HUDEP-2 (cell line): ENCODE data around the gene MTERF4.

Source experiments
- DNase-seq, 76 experiments: peaks; one replicate each; lab custom pipeline; 2025; ENCODE audit not compliant: unreplicated experiment in 76 of 76; lab: John Stamatoyannopoulos, UW

MTERF4 gene

DNA sequence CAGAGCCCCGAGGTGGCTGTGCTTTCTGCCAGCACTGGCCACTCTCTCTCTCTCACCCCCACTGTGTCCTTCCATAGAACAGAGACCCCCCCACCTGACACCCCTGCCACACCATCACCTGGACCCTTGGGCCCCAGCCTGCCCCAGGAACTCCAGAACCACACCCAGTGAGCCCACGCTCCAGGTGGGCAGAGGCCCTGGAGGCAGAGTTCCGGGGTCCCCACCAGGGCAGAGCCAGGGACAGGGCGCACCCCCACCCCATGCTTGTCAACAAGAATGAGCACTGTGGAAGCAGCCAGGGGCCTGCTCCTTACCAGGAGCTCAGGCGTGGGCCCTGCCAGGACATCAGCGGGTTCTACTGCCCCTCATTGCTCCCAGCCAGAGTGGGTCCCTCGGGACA, 32.6 kb upstream of the MTERF4 start:
- DNase-seq: no peak

DNA sequence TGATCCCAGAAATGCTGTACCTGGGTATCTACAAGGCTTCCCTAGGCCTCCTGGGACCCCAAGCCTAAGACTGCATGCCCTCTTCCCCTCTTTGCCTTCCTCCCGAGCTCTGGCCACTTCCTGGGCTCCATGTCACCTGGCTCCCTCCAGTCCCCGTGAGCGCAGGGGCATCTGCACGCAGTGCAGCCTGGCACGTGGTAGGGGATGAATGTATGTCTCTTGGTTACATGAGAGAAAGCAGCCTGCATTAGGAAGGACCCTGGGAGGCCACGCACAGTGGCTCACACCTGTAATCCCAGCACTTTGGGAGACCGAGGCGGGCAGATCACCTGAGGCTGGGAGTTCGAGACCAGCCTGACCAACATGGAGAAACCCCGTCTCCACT, 31.3 kb upstream of the MTERF4 start:
- DNase-seq: no peak

DNA sequence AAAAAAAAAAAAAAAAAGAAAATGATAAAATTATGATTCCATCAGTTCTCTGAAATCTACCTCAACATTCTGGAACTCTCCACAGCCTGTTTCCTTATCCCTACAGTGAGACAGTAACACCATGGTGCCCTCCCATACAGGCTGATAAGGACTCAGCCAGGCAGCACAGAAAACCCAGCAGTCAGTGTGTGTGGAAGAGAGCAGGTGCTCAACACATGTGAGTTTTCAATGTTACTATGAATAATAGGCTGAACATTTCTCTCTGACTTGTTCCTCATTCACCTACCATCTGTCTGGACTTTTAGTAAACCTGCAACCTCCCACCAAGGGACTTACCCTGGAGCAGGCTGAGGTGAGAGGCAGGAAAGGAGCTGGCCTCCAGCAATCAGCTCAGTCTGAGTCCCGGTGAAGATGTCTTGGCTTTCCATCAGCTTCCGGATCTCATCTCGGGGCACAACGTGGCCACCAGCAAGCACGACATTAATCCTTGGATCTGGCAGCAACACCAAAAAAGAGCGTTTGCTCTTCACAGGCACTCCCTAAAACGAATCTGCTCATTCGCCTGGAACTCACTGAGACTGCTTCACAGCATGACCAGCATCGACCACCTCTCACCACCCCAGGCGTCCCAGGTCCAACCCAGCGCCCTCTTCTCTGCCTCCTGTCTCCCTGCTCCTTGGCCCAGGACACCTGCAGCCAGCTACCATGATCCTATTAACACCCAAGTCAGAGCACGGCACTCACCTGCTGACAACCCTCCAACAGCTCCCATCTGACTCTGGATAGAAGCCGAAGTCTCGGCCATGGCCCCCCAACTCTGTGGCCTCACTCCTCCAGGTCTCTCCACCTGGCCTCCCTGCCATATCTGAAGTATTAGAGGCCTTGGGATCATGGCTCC, 30.7 kb upstream of the MTERF4 start:
- peak in 6 of 76 experiments; percentile 1 to 15 (median 6) for DNase-seq

DNA sequence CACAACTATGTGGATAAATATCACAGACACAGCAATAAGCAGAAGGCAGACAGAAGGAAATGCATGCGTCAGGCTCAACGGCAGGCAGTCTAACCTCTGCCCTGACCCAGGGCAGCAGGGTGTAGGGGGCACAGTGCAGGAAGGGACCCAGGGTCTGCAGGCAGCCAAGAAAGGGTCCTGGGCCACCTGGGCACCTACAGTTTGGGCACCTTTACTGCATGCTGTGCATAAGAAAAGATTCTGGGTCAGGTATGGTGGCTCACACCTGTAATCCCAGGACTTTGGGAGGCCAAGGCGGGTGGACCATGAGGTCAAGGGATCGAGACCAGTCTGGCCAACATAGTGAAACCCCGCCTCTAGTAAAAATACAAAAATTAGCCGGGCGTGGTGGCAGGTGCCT, 29.4 kb upstream of the MTERF4 start:
- DNase-seq: no peak

DNA sequence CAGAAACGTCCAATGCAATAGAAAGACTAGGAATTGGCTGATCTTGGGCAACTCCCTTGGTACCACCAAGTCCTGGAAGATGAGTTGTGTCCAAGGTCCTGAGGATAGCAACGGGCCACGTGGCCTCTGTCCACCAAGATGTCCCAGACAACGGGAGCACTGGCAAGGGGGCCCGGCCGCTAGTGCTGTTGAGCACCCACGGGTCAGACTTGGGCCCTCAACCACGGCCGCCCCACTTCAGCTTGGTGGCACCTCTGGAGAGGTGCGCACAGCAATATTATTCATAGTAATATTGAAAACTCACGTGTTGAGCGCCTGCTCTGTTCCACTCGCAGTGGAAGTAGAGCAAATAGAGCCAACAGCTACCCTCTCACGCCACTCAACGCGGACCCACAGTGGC, 28.2 kb upstream of the MTERF4 start:
- no peak for DNase-seq

DNA sequence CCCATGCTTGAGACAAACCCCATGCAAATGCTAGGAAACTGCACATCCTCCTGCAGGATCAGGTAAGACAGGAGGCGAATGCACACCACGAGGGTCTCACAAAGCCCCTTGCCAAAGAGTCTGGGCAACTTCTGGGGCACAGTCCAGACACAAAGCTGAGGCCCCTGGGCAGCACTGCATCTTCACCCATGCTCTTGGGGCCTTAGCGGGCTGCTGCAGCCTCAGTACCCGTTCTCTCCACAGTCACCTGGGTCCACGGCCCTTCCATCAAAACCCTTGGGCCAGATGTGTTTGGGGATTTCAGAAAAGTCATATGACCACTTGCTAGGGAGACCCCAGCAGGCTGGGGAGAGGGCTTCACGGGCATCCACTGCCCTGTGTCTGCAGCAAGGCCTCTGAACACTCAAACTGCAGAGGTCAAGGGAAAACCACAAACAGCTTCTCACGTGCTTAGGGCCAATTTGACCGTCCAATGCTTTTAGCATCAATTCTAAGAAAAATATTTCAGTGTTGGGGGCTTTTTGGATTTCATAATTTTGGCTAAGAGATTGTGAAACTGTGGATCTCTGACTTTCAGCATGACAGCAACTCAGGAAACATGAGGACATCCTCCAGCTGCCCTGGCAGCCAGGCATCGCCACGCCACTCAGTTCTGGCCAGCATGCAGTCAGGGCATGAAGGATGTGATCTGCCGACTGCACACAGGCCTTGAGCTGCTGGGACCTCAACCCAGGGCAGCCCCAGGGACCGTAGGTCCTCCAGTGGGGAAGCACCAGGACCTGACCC, 27.2 kb upstream of the MTERF4 start:
- no peak for DNase-seq

DNA sequence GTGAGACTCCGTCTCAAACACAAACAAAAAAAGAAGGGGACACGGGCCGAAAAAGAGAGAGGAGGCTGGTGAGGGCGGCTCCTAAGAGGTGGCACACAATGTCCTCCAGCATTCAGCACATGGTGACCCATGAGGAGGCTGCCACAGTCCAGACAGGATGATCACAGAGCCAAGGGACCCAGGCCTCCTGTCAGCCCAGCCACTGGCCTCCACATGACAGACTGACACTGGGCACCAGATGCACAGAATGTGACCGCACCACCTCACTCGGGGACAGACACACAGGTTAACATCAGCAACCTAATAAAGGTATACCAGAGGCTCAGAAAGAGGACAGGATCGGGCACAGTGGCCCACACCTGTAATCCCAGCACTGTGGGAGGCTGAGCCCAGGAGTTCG, 26.2 kb upstream of the MTERF4 start:
- DNase-seq: no peak

DNA sequence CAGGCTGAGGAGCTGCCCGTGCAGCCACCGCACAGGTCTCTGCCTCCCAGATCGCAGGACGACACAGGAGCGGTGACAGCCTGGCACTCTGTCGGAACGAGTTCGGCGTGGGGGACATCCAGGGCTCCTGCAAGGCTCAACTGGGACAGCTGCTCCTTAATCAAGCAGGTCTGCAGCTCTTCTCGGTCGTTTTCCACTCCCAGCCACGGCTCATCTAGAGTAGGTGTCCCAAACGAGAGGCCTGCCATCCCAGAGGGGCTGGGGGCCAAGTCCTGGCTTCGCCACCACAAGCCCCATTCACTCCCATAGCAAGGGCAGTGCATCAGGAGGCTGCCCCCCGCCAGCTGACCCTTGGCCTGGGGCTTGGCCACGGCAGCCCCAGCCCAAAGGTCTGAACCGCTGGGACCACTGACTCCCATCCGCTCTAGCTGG, 24.7 kb upstream of the MTERF4 start:
- DNase-seq: no peak

DNA sequence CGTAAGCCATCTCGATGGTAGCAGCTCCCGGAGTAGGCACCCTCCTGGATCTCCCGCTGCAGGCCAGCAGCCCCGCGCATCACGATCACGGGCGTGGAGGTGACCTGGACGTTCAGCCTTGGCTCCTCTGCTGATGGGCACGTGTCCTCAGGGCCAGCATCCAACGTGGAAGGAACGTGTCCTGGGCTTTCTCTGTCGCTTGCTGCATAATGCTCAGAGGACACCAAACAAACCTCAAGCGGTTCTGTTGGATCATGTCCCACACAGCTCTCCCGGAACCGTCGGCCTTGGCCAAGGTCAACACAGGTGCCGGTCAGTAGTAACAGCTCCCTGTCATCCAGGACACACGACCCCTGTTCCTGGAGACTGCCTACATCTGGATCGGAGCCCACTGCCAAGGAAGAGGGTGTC, 24.1 kb upstream of the MTERF4 start:
- no peak for DNase-seq

DNA sequence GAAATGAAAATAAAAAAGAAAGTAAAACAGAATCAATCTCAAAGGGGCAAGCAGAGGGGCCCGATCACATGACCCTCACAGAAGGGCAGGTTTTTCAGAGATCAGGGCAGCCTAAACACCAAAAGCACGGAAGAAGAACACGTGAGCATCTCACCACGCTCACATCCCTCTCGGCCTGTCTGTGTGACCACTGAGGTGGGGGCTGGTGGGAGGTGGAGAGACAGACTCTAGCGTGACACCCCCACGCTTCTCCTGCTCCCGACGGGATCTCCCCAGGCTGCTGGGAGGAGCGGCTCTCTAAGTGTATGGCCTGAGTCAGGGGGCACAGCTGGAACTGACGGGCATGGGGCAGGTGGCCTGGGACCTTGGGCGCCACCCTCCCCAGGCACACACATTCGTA, 23.5 kb upstream of the MTERF4 start:
- DNase-seq: no peak

DNA sequence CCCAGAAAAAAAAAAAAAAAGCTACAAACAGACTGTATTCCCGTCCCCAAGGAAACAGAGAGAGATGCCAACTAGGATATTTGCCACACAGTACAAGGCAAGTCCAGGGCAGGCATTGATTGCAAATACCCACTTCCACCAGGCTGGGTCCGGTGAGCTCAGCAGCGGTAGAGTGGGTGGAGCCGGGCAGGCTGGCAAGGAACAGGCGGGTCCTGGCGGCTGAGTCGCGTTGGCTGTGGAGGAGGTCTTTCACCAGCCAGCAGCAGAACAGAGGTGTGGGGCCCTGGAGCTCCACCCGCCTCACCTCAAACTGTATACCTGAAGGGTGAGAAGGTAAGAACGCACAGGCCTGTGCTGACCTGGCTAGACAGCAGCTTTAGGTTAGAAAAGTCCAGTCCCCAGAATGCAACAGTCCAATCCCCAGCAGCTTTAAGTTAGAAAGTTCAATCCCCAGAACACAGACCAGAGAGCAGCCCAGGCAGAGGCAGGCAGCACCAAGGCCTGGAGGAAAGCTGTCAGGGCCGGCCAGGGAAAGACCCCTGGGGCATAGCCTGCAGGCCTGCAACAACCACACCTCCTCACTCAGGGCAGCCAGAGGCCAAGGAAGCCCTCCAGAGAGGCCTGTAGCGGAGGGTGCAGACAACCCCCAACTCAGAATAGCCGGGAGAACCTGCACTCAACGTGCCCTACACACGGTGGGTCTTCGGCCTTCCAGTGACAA, 21.9 kb upstream of the MTERF4 start:
- DNase-seq: peak in 11 of 76 experiments; percentile 2 to 29 (median 11)

DNA sequence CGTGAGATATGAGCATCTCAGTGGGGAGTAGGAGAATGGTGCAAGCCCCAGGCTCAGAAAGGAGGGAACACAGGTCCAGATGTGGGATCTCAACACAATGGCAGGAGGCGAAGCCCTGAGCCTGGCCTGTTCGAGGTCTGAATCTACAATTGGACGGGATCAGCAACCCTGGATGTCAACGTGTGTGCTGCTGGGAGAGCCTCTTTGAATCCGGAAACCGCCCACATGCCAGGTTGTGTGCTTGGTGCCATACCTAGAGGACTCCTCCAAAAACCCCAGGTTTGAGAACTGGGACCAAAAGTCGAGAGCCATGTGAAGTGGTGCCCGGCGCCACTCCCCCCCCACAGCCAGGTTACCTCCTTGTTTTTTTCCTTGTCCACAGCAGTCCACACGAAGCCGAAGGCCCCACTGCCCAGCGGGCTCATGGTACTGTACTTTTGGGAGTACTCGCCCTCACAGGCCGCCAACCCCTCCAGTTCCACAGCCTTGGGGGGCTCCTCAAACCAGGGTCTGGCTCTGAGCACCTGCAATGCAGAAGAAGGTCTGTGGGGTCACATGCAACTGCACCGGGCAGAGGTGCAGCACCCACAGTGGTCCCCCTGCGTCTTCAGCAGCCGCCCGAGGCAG, 20.4 kb upstream of the MTERF4 start:
- no peak for DNase-seq

DNA sequence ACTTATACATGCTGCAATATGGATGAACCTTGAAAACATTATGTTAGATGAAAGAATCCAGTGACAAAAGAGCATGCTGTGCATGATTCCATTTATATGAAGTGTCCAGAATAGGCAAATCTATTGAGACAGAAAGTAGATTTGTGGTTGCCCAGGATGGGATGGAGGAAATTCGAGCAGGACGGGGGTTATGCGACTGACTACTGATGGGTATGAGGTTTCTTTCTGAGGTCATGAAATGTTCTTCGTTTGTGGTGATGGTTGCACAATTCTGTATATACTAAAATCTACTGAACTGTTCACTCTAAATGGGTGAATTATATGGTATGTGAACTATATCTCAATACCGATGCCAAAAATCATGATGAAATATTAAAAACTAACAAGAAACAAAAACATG, 18.9 kb upstream of the MTERF4 start:
- DNase-seq: no peak

DNA sequence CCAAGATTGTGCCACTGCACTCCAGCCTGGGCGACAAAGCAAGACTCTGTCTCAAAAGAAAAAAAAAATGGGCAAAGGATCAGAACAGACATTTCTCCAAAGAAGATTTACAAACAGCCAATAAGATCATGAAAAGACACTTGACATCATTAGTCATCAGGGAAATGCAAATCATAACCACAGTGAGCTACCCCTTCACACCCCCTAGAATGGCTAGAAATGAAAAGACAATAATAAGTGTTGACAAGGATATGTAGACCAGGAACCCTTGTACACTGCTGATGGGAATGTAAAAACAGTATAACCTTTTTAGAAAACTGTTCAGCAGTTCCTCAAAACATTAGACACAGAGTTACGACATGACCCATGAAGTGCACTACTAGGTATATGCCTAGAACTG, 18.4 kb upstream of the MTERF4 start:
- DNase-seq: no peak

DNA sequence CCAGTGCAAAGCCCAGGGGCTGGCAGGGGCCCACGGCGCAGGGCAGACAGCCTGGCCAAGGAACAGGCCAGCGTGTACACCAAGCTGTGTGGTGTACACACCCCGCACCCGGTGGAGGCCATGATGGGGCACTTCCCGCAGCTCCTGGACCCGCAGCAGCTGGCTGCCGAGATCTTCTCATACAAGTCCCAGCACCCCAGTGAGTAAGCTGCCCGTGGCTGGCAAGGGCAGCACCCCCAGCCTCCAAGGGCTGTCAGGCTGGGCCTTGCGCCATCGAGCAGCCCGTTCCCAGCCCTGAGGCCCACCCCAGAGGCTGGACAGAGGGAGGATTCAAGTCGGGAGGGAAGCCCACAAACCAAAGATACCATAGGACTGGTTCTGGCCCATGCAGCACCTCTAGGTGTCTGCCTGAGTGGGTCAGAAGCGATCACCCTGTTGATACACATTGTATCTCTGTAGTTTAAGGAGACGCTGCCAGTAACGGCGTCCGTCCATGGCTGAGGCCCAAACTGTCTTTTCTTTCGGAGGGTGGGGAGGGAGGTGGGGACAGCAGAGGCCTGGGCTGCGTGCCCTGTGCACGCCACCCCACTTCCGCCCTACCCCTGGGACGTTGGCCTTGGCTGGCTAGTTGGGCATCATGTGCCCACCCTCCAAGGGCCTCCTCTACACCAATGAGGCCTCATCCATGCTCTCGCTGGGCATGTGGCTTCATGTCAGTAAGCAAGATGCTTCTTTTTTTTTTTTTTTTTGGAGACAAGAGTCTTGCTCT, 16.8 kb upstream of the MTERF4 start:
- DNase-seq: no peak

DNA sequence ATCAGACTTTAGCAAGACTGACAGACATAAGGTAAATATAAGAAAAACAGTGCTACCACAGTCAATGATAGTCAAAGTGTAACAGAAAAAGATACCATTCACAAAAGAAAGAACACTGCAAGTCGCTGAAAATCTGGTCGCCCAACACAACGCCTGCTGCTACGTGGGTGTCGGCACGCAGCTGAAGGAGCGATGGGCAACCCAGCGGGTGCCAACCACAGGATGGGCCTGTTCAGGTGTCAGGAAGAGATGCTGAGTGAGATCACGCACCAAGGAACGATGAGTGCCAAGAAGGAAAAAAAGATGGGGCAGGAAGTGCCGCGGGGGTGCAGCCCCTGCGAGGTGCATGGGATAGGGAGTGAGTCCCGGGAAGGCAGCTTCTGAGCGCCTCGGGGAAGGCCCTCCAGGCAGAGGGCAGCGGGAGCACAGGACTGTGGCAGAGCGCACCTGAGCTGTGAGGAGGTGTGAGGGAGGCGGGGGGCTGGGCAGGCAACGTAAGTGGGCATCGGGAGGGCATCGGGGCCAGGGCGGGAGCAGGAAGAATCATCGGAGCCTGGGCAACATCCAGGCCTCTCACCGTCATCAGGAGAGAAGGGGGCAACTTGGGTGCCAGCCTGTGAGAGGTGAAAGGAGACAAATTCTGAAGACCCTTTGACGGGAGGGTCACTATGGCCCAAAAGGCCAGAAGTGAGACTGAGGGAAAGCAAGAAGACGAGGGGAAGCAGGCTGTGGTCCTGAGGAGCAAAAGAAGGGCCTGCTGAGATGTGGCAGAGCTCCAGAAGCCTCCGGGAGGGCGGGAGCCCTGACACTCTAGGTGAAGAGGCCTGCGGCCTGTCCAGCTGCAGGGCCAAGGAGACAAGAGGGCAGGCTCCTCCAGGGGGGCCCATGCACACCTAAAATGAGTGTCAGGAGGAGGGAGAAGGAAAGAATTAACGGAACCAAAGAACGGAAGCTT, 14.8 kb upstream of the MTERF4 start:
- DNase-seq: no peak

DNA sequence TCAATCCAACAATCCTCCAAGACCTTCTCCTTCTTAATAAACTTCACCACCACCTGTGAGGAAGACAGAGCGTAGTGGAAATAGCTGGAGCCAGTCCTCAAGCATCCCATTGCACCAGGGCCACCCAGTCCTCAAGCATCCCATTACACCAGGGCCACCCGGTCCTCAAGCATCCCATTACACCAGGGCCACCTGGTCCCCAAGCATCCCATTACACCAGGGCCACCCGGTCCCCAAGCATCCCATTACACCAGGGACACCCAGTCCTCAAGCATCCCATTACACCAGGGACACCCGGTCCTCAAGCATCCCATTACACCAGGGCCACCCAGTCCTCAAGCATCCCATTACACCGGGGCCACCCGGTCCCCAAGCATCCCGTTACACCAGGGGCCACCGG, 13.3 kb upstream of the MTERF4 start:
- no peak for DNase-seq

DNA sequence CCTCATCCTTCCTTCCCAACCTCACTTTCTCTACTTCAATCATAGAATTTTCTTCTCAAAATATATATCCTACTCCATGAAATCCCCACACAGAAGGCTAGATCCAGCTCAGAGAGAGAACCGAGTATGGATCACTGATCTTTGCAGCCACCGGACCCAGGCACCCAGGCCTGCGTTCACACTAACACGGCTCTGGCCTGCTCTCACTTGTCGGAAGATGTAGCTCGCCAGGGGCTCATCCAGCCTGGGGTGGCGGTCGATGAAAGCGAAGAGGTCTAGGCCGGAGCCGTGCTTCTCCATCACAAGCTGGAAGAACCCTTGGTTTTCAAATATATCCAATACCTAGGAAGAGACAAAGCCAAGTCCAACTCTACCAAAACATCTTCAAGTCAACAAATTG, 12.7 kb upstream of the MTERF4 start:
- DNase-seq: no peak

DNA sequence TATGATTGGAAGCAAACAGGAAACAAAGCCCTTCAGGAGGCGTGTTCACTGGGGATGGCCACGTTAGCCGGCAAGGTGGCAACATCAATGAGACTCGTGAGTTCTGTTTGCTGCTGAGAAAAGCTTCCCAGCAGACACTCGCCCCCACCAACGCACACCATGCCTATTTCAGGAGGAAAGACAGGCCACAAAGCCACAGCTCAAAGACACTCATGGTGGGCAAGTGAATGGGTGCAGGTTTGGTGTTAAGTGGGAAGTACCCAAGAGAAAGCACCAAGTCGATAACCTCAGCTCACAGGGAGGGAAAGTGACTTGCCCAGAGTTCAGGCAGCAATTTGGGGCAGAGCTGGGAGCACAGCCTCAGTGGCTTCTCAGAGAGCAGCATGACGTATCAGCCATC, 10.5 kb upstream of the MTERF4 start:
- no peak for DNase-seq
